Left lobe of liver (tissue), 2 donors: Measurements from ENCODE around the gene HS3ST2. TPM values are rescaled to one million over a fixed set of nuclear protein-coding genes. Genes with fewer than 3 reads are reported as not detected.
"Not testable (repeated sequence)": the region's sequence is repeated elsewhere in the genome, so short reads cannot be mapped to it uniquely, and the experiment has no call there.

Experiments
- ATAC-seq: fragments of 200-7000 bp; cut with Tn5 transposase; one replicate; pipeline ENCODE4 v1.9.1; 2020; ENCODE audit warnings: mild to moderate bottlenecking, moderate library complexity
- DNase-seq: peaks from one replicate; pipeline ENCODE4 v3.0.0-alpha.2; 2020; ENCODE audit warnings: low spot score
- total RNA-seq: library from RNA; stranded (reverse); gene quantifications from one replicate; pipeline ENCODE4 v1.2.1, GENCODE V29; 2021
- donor health status: DM: no; HTN: no; CAD: no; lungs with moderate emphysema.
- donor health status: DM: no; HTN: yes; CAD: no.

The HS3ST2 gene
- total RNA-seq, 1 donor from 2014 or later, result 0.20 TPM

- ATAC-seq, result no peak
- no peak for DNase-seq
Measured at GRCh38 chr16:22929461-22929860, 115.5 kb downstream of the HS3ST2 start.

GRCh38 chr16:22932032-22932771, 118.2 kb downstream of the HS3ST2 start:
- no peak for ATAC-seq
- DNase-seq, result no peak

GRCh38 chr16:22933173-22933572, 119.2 kb downstream of the HS3ST2 start:
- ATAC-seq, result peak; percentile 79

GRCh38 chr16:22934786-22935185, 120.8 kb downstream of the HS3ST2 start:
- no peak for DNase-seq
- no peak for ATAC-seq

More at GRCh38 chr16:22933173-22933572, 119.2 kb downstream of the HS3ST2 start:
- DNase-seq, result no peak

GRCh38 chr16:22937169-22937568, 123.2 kb downstream of the HS3ST2 start:
- DNase-seq, result no peak
- ATAC-seq, result peak; percentile 48

- ATAC-seq (no peak), DNase-seq (no peak)
Measured at GRCh38 chr16:22938647-22939046, 124.7 kb downstream of the HS3ST2 start.

- DNase-seq, ATAC-seq: not testable (repeated sequence)
Measured at GRCh38 chr16:22939744-22940363, 125.9 kb downstream of the HS3ST2 start.

GRCh38 chr16:22941970-22942501, 128.1 kb downstream of the HS3ST2 start:
- ATAC-seq (no peak), DNase-seq (no peak)

- DNase-seq (no peak), ATAC-seq (no peak)
Measured at GRCh38 chr16:22942811-22943210, 128.8 kb downstream of the HS3ST2 start.

- ATAC-seq (no peak), DNase-seq (no peak)
Measured at GRCh38 chr16:22945361-22945760, 131.4 kb downstream of the HS3ST2 start.

- DNase-seq (no peak), ATAC-seq (no peak)
Measured at GRCh38 chr16:22946433-22946832, 132.5 kb downstream of the HS3ST2 start.

- peak; percentile 44 for DNase-seq
- peak; percentile 21 for ATAC-seq
Measured at GRCh38 chr16:22948058-22948602, 134.2 kb downstream of the HS3ST2 start.

- ATAC-seq, result peak; percentile 95
- DNase-seq, result peak; percentile 58
Measured at GRCh38 chr16:22948603-22949368, 134.8 kb downstream of the HS3ST2 start.

- ATAC-seq (no peak), DNase-seq (no peak)
Measured at GRCh38 chr16:22955461-22956070, 141.6 kb downstream of the HS3ST2 start.

- no peak for ATAC-seq
- DNase-seq, result no peak
Measured at GRCh38 chr16:22961206-22961605, 147.2 kb downstream of the HS3ST2 start.

GRCh38 chr16:22962905-22963304, 148.9 kb downstream of the HS3ST2 start:
- no peak for ATAC-seq
- DNase-seq, result no peak
